Spleen (tissue), 3 donors: ENCODE data around the gene PRDX2.
"Not testable (repeated sequence)": the region's sequence is repeated elsewhere in the genome, so short reads cannot be mapped to it uniquely, and the experiment has no call there.

Experiments
- POLR2A ChIP-seq, 3 donors: fragments of 450-650 bp; IDR thresholded peaks; one replicate each; pipeline ENCODE4 v1.5.1; 2017; ENCODE audit warnings: antibody characterized with exemption in 3 of 3, mild to moderate bottlenecking in 1 of 3
- POLR2AphosphoS5 ChIP-seq, 3 donors: sonication (generic); formaldehyde crosslinking; IDR thresholded peaks; one replicate each; pipeline ENCODE4 v1.5.1; 2017; ENCODE audit warnings: antibody characterized with exemption in 3 of 3

GRCh38 chr19:12846613-12847012 lies 45.0 kb upstream of the PRDX2 start:
- not testable (repeated sequence) for TF ChIP-seq POLR2A, POLR2AphosphoS5 (IDR thresholded peaks at IDR 0.05)
